Uterus (tissue), 2 donors: ENCODE data around the gene ZNF207.

ENCODE experiments used
- CTCF ChIP-seq, 4 experiments: fragments of 200-600 bp in 2 of 4; fragments of 450-650 bp in 2 of 4; sonication (generic) in 2 of 4; IDR thresholded peaks; one replicate each; pipeline ENCODE4 v1.5.1; 2016 to 2019; ENCODE audit warnings: antibody characterized with exemption in 4 of 4, mild to moderate bottlenecking in 2 of 4, moderate library complexity in 1 of 4
- POLR2A ChIP-seq, 2 donors: fragments of 450-650 bp; IDR thresholded peaks; one replicate each; pipeline ENCODE4 v1.6.1; 2016; ENCODE audit warnings: antibody characterized with exemption in 2 of 2, mild to moderate bottlenecking in 1 of 2, moderate library complexity in 1 of 2

- no peak for TF ChIP-seq CTCF (IDR thresholded peaks at IDR 0.05)
- no peak for TF ChIP-seq POLR2A (IDR thresholded peaks at IDR 0.05)
Observed at GRCh38 chr17:32303781-32304288, 46.1 kb upstream of the ZNF207 start.
